HG03060 (cell line): Measurements from ENCODE around the gene SSH3.

ENCODE experiments used
- ATAC-seq: cut with Tn5 transposase; IDR thresholded peaks from one replicate; pipeline ENCODE4 v1.9.1; 2021; ENCODE audit warnings: low read depth, moderate number of reproducible peaks; ENCODE audit not compliant: unreplicated experiment

SSH3 gene

DNA sequence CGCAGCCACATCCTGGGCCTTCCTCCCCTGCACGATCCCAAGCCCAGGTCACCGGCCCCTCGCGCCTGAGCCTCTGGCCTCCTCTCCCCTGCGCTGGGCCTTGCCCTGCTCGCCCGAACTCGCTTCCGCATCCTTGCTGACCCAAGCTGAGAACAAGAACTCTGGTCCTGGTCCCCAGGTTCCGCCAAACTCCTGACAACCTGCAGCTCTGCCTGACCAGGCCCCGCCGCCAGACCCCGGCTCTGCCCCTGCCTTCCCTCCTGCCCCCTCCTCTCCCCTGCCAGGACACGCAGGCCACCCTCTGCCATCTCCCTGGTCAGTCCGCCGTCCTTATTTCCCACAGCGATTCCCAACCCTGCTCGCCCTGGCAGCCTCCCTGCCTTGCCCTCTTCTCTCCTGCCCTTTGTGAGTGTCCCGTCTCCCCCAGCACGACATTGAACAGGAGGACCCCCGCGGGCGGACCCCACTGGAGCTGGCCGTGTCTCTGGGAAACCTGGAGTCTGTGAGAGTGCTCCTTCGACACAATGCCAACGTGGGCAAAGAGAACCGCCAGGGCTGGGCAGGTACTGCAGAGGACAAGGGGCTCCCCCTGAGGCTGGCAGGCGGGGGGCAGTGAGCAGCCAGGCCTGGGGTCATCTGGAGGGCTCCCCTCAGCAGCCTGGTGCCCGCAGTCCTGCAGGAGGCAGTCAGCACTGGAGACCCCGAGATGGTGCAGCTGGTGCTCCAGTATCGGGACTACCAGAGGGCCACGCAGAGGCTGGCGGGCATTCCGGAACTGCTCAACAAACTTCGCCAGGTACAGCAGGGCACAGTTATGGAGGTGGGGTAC, 13.5 kb upstream of the SSH3 start:
- ATAC-seq: no peak

DNA sequence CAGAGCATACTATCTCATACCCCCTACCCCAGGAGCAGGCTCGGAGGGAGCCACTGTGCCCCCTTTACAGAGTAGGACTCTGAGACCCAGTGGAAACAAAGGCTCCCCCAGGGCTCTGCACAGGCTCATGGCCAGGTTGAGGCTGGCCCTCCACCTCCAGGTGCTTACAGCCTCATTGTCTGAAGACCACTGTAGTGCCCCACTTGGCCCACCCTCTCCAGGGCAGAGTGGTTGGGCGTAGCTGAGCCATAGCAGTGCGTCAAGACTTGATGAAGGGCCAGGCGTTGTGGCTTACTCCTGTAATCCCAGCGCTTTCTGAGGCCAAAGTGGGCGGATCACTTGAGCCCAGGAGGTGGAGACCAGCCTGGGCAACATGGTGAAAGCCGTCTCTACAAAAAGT, 12.5 kb upstream of the SSH3 start:
- no peak for ATAC-seq

DNA sequence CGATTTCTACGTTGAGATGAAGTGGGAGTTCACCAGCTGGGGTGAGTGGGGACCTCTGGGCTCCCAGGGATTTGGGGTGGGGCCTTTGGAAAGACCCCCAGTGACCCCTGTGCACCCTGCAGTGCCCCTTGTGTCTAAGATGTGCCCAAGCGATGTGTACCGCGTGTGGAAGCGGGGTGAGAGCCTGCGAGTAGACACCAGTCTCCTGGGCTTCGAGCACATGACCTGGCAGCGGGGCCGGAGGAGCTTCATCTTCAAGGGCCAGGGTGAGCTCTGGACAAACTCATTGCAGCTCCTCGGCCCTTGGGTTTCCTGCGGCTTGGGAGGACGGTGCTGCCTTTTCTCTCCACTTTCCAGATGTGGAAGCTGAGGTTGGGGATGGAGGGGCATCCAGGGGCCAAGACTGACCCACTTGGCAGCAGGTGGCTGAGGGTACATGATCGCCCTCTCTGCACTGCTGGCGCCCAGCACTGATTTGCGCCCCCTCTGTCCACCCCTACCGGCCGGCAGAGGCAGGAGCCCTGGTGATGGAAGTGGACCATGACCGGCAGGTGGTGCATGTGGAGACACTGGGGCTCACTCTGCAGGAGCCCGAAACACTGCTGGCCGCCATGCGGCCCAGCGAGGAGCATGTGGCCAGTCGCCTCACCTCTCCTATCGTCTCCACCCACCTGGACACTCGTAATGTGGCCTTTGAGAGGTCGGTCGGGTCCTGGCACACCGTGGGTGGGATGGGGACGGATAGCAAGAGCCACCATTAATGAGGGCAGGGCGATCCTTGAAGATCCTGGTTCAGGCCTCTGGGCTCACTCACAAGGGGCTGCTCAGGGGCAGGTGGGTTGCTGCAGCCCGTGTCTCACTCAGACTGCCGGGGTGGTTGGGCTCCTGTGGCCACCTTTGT, 11.6 kb upstream of the SSH3 start:
- ATAC-seq: no peak

DNA sequence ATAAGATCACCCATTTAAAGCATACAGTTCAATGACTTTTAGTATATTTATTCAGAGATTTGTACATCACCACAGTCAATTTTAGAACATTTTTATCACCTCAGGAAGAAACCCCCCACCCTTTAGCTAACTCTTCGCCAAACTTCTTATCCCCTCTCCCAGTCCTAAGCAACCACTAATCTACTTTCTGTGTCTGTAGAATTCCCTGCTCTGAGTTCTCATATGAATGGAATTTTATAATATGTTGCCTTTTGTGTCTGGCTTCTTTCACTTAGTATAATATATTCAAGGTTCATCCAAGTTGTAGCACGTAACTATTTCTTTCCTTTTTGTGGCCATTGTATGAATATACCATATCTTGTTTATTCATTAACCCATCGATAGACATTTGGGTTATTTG, 10.7 kb upstream of the SSH3 start:
- ATAC-seq: no peak

DNA sequence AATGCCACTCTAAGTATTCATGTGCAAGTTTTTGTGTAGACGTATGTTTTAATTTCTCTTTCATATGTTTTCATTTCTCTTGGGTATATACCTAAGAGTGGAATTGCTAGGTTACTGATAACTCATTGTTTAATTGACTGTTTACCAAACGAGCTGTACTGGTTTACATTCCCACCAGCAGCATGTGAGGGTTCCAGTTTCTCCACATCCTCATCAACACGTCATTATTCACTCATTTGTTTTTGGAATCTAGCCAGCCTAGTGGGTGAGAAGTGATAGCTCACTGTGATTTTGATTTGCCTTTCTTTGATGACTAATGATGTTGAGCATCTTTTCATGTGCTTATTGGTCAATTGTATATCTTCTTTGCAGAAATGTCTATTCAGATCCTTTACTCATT, 10.2 kb upstream of the SSH3 start:
- ATAC-seq: no peak

DNA sequence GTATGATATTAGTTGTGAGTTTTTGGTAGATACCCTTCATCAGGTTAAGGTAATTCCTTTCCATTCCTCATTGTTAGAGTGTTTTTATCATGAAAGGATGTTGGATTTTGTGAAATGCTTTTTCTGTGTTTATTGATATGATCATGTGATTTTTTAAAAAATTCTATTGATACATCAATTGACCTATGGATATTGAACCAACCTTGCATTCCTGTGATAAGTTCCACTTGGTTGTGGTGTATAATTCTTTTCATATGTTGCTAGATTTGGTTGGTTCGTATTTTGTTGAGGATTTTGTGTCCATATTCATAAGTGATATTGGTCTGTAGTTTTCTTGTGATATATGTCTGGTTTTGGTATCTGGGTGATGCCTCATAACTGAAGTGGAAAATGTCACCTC, 7.5 kb upstream of the SSH3 start:
- no peak for ATAC-seq

DNA sequence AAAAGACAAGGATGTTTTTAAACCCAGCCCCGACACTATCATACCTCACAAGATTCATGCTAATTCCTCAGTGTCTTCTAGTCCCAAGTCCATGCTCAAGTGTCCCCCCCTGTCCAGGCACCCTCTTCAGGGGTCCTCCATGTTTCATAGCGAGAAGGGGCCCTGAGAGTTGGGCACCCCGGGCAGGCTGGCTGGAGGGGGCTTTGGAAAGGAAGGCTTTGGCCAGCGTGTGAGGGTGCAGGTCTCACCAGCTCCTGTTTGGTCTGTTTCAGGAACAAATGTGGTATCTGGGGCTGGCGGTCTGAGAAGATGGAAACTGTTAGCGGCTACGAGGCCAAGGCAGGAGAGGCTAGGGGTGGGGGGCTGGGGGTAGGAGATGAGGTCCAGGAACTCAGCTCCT, 4.5 kb upstream of the SSH3 start:
- ATAC-seq: no peak

DNA sequence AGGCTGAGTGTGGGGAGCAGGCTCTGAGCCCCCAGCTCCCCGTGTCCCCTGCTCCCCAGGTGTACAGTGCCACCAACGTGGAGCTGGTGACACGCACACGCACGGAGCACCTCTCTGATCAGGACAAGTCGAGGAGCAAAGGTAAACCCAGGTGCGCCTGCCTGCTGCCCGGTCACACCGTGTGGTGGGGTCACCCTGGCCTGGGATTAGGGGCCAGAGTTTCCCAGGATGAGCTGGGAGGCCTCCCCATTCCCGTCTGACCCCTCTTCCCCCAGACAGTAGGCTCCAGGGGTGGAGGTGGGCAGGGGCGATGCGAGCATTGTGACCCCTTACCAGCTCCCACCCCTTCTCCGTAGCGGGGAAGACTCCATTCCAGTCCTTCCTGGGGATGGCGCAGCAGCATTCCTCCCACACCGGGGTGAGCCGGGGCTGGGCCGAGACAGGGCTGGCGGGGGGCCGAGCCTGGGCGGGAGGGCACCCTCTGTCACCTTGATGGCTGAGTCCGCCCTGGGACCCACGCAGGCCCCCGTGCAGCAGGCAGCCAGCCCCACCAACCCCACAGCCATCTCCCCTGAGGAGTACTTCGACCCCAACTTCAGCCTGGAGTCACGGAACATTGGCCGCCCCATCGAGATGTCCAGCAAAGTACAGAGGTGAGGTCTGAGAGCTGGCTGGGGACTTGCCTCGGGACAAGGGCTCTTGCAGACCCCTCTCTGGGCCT, 3.7 kb upstream of the SSH3 start:
- no peak for ATAC-seq

DNA sequence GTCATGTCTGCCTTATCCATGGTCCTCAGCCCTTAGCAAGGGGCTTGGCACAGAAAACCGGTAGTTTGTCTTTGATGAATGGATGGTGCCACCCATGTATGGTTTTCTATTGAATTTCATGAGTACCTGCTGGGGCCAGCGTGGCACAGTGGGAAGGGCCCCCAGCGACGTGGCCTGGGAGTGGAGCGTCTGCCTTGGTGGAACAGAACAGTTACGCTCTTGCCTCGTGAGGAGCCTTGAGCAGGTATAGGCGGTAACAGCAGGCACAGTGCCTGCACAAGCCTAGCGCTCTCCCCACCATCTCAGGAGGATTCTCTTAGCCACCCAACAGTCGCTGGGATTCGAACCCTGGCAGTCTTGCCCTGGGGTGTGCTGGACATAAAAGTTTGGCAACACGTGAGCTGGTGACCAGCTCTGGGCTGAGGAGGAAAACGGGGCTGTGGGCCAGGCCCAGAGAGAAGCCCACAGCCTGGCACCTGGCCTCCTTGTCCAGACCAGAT, 3.0 kb upstream of the SSH3 start:
- ATAC-seq: no peak

DNA sequence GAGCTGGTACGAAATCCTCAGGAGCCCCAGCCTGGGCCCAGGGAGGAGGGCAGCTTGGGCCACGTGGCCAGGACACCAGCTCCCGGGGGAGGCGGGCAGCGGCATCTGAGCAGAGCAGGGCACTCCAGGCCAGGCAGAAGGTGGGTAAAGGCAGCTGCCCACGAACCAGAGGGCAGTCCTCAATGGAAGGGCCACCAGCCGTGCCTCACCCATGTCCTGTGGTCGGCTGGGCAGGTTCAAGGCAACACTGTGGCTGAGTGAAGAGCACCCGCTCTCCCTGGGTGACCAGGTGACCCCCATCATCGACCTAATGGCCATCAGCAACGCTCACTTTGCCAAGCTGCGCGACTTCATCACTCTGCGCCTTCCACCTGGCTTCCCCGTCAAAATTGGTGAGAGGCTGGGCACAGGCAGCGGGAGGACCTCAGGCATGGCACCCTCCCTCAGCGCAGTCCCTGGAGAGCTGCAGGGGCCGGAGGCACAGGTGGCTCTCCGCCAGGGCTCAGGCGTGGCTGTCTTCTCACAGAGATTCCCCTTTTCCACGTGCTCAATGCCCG, 2.5 kb upstream of the SSH3 start:
- ATAC-seq: no peak

DNA sequence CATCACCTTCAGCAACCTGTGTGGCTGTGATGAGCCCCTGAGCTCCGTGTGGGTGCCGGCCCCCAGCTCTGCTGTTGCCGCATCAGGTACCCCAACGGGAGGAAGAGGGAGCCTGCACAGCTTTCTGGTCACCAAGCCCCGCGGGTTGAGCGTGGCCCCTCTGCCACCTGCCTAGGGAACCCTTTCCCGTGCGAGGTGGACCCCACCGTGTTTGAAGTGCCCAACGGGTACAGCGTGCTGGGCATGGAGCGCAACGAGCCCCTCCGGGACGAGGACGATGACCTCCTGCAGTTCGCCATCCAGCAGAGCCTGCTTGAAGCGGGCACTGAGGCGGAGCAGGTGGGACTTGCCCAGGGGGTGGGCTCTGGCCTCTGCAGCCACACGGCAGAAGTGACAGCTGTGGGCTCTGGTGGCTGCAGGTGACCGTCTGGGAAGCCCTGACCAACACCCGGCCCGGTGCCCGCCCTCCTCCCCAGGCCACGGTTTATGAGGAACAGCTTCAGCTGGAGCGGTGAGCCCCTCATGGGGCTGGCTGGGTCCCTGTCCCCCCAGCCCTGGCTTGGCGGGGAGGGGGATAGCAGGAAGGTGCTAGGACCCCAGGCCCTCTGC, 1.9 kb upstream of the SSH3 start:
- ATAC-seq: no peak

DNA sequence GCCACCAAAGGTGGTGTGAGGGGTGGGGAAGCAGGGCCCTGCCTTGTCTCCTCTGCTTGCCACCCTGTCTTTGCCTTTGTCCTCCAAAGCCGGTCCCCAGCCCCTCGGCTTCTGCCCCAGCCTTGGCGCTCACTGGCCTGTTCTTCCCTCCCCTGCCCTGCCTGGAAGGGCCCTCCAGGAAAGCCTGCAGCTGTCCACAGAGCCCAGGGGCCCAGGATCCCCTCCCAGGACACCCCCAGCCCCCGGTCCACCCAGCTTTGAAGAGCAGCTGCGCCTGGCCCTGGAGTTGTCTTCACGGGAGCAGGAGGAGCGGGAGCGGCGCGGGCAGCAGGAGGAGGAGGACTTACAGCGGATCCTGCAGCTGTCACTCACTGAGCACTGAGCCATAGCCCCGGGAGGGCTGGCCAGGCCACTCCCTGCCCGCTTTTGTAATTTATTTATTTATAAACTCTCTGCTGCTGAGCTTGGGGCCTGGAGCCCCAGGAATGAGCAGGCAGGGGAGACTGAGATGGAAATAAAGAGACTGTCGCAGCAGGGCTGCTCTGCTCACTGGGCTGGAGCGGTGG, 1.3 kb upstream of the SSH3 start:
- no peak for ATAC-seq

DNA sequence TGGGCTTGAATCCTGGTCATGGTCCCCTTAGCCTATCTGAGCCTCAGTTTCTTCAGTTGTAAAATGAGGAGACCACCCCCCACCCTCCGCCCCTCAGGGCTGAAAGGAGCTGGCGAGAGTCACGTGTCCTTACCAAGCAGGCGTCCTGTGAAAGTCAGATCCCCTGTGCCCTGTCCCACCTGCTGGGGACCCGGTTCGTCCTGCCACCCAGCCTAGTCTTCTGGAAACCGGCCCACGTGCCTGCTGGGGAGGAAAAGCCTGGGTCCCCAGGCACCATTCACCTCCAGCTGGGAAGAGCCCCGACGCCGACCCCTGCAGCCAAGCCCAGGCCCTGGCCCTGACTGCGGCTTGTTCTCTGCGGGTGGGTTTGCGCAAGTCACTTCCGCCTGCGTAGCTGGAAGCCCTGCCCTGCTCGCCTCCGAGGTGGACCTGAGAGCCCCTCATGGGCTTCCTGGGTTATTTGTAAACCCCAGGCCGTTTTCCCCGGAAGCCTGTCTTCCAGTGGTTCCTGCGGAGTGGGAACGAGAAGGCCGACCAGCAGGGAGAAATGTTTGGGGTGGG, 679 bp upstream of the SSH3 start:
- ATAC-seq: no peak

DNA sequence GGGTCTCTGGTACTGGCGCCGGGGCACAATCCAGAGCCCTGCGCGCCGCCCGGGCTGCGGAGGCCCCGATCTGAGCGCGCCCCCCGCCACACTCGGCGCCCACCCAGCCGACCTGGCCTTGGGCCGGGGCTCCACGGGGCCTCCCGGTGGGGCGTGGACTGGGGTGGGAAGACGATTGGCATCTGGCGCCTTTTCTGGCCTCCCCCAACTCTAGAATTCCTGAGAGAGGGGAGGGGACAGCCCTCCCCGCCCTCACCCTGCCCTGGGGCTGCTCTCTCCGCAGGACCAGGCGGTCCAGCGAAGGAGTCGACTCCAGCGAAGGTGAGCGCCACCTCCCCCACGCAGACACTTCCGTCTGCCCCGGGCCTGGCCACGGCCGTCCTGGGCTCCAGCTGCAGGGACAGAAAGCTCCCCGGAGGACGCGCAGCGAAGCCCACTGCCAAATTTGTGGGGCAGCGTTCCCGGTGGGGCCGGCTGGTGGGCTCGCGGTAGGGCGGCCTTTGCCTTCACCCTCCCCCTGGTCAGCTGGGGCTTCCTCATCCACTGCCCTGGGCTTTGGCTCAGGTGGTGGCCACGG, 593 bp downstream of the SSH3 start:
- no peak for ATAC-seq

DNA sequence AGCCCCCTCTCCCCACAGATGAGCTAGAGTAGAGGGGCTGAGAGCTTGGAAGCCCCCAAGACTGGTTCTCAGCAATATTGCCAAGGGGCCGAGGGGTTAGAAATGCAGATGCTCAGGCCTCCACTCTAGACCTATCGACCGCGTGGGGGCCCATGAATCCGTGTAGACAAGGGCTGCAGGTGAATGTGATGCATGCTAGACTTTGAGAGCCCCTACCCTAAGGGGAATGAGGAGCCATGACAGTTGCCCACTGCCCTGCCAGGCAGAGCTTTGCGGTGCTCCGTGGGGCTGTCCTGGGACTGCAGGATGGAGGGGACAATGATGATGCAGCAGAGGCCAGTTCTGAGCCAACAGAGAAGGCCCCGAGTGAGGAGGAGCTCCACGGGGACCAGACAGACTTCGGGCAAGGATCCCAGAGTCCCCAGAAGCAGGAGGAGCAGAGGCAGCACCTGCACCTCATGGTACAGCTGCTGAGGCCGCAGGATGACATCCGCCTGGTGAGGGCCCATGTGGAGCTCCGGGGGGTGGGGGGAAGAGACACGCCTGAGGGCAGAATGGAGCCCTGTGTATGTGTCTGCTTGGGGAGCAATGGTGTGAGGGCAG, 1.3 kb downstream of the SSH3 start:
- no peak for ATAC-seq

DNA sequence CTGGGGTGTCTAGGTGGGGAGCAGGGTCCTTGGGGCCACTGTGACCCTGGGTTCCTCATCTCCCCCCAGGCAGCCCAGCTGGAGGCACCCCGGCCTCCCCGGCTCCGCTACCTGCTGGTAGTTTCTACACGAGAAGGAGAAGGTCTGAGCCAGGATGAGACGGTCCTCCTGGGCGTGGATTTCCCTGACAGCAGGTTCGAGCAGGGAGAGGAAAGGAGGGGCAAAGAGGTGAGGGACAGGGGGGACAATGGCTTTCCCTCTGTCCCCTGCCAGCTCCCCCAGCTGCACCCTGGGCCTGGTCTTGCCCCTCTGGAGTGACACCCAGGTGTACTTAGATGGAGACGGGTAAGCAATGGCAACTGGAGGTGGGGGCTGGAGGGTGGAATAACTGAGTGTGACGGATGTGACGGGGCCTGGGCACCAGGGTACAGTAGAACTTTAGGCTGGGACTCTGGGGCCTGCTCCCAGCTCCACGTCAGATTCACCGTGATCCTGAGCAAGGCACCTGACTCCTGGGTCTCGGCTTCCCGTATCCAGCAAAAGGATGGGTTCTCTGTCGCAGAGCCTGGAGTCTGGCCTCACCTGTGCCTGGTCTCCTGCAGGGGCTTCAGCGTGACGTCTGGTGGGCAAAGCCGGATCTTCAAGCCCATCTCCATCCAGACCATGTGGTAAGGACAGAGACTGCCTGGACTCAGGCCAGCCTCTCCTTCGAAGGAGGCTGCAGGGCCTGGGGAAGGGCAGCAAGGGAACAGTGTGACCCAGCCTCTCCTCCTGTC, 3.6 kb downstream of the SSH3 start:
- ATAC-seq: no peak

DNA sequence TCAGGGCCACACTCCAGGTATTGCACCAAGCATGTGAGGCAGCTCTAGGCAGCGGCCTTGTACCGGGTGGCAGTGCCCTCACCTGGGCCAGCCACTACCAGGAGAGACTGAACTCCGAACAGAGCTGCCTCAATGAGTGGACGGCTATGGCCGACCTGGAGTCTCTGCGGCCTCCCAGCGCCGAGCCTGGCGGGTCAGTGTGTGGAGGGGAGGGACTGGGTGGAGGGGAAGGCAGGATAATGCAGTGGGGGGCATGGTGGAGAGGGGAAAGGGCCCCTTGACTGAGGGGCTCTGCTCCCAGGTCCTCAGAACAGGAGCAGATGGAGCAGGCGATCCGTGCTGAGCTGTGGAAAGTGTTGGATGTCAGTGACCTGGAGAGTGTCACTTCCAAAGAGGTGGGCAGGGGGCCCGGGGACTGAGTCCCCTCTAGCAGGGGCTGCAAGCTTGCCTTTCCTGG, 4.2 kb downstream of the SSH3 start:
- no peak for ATAC-seq
